Thyroid gland (tissue), 4 donors: ENCODE measurements around the gene ZNF598. TPM values are rescaled to one million over a fixed set of nuclear protein-coding genes. Genes with fewer than 3 reads are reported as not detected.

Source experiments
- DNase-seq, 2 donors: peaks; one replicate each; pipeline ENCODE4 v3.0.0-alpha.2; 2019
- H3K27ac ChIP-seq, 3 donors: fragments of 200-600 bp; sonication (generic); 1 replicate in 2 of 3; 2 replicates in 1 of 3; pipeline ENCODE4 v1.5.1; 2016 to 2019; ENCODE audit warnings: mild to moderate bottlenecking in 1 of 3, moderate library complexity in 1 of 3
- H3K27me3 ChIP-seq: fragments of 200-600 bp; sonication (generic); one replicate; pipeline ENCODE4 v1.5.1; 2019
- H3K36me3 ChIP-seq, 2 donors: fragments of 200-600 bp; sonication (generic); one replicate each; pipeline ENCODE4 v1.5.1; 2016 to 2019
- H3K4me1 ChIP-seq, 2 donors: fragments of 200-600 bp; sonication (generic); one replicate each; pipeline ENCODE4 v1.5.1; 2017 to 2019
- H3K4me3 ChIP-seq, 3 donors: fragments of 200-600 bp; sonication (generic); replicated peaks in 1 of 3; 1 replicate in 2 of 3; 2 replicates in 1 of 3; pipeline ENCODE4 v1.5.1; 2016; ENCODE audit warnings: mild to moderate bottlenecking in 1 of 3
- H3K9me3 ChIP-seq: fragments of 200-600 bp; sonication (generic); one replicate; pipeline ENCODE4 v1.5.1; 2017
- POLR2A ChIP-seq, 2 donors: fragments of 450-650 bp; IDR thresholded peaks; one replicate each; pipeline ENCODE4 v1.6.1; 2017; ENCODE audit warnings: antibody characterized with exemption in 2 of 2, mild to moderate bottlenecking in 2 of 2, moderate library complexity in 1 of 2
- WGBS, 2 donors: methylation state at CpG; one replicate each; pipeline ENCODE4 v1.1.5; 2017; 5-methylcytosine and 5-hydroxymethylcytosine counted together
- intact Hi-C: fragments of 100-400 bp; cut with DNase I; formaldehyde crosslinking; loops from one replicate; pipeline ENCODE4 v1.15.1; 2023
- small RNA-seq: library from RNA; depleted of rRNA; stranded (forward); fragments of <200 nt; gene quantifications from one replicate; pipeline ENCODE3, GENCODE V24; 2016
- total RNA-seq, 4 donors: library from RNA; depleted of rRNA; stranded (reverse); fragments of >200 nt; gene quantifications; one replicate each; pipeline ENCODE4 v1.2.3, GENCODE V29; 2016
- TF ChIP-seq, protein P1 (sequence below), 6 experiments: fragments of 200-600 bp in 3 of 6; fragments of 450-650 bp in 3 of 6; sonication (generic) in 3 of 6; IDR thresholded peaks; one replicate each; pipeline ENCODE4 v1.5.1; 2016 to 2019; ENCODE audit warnings: antibody characterized with exemption in 6 of 6, mild to moderate bottlenecking in 2 of 6, inconsistent platforms in 1 of 6, moderate library complexity in 1 of 6

Gene ZNF598
- total RNA-seq, 4 donors from 2014 or later, result 19.0 to 38.4 (median 27.4) TPM

DNA sequence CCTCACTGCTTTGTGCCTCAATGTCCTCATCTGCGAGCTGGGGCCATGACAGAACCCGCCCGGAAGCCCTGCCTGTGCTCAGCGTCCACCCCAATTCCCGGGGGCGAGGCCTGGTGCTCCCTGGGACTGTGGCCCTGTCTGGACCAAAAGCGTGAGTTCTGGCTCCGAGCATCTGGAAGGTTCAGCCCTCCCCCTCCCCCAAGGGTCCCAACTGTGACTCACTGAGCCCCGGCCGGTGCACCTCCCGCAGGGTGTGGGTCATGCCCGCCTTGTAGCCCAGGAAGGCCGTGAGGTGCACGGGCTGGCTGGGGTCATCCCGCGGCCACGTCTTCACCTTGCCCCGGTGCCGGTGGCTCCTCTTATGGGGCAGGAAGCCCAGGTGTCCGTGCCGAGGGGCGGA, 55.9 kb downstream of the ZNF598 start:
- H3K27ac ChIP-seq, result no peak overlapping the region
- TF ChIP-seq, protein P1, sequence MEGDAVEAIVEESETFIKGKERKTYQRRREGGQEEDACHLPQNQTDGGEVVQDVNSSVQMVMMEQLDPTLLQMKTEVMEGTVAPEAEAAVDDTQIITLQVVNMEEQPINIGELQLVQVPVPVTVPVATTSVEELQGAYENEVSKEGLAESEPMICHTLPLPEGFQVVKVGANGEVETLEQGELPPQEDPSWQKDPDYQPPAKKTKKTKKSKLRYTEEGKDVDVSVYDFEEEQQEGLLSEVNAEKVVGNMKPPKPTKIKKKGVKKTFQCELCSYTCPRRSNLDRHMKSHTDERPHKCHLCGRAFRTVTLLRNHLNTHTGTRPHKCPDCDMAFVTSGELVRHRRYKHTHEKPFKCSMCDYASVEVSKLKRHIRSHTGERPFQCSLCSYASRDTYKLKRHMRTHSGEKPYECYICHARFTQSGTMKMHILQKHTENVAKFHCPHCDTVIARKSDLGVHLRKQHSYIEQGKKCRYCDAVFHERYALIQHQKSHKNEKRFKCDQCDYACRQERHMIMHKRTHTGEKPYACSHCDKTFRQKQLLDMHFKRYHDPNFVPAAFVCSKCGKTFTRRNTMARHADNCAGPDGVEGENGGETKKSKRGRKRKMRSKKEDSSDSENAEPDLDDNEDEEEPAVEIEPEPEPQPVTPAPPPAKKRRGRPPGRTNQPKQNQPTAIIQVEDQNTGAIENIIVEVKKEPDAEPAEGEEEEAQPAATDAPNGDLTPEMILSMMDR (IDR thresholded peaks at IDR 0.05), result no peak
- TF ChIP-seq POLR2A (IDR thresholded peaks at IDR 0.05), result no peak
- H3K4me1 ChIP-seq, result peaks cover 0 to 1% of the 10 kb centered on the region in 2 donors
- no peak for DNase-seq
- intact Hi-C loops, result no loop called here
- H3K36me3 ChIP-seq, result no peaks in the 10 kb centered on the region
- H3K4me3 ChIP-seq, result no peak overlapping the region
- H3K27me3 ChIP-seq, result no peaks in the 10 kb centered on the region
- H3K9me3 ChIP-seq, result no peaks in the 10 kb centered on the region
- WGBS, 2 donors, result 88 to 90% methylated on average over 13 to 15 of the region's 22 CpGs

DNA sequence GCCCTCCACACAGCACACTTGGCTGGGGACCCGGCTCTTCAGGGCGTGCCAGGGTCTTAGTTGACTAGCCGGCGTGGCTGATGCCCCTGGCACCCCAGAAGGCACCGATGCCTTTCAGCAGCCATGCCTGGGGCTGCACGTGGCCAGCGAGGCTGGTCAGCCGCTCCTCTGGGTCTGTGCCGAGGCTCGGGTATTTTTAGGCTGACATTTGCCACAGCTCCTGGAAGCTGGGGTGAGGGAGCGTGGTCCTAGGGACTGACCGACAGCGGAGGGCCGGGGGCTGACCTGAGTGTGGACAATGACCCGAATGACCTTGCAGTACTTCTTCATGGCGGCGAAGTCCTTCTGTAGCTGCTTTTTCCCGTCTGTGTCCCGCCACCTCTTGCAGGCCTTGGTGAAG, 59.1 kb downstream of the ZNF598 start:
- 89 to 95% methylated on average over 10 to 19 of the region's 19 CpGs for WGBS, 2 donors
- H3K4me1 ChIP-seq, result no peaks in the 10 kb centered on the region

DNA sequence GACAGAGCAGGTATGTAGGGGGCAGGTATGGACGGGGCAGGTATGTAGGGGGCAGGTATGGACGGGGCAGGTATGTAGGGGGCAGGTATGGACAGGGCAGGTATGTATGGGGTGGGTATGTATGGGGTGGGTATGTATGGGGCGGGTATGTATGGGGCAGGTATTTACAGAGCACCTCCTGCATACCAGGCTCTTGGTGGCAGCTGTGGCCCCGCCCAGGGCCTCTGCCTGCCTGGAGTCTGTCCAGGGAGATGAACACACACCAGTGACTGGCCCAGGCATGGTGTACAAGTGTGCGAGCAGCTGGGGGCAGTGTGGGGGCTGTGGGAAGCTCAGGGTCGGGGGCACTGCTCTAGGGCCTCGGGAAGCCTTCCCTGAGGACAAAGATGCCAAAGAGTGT, 59.6 kb downstream of the ZNF598 start:
- no peak overlapping the region for H3K4me3 ChIP-seq
- DNase-seq, result no peak
- TF ChIP-seq POLR2A (IDR thresholded peaks at IDR 0.05), result no peak
- TF ChIP-seq, protein P1 (IDR thresholded peaks at IDR 0.05), result no peak
- H3K36me3 ChIP-seq, result no peaks in the 10 kb centered on the region
- no peaks in the 10 kb centered on the region for H3K9me3 ChIP-seq
- intact Hi-C loops, result no loop called here
- H3K27ac ChIP-seq, result no peak overlapping the region
- no peaks in the 10 kb centered on the region for H3K4me1 ChIP-seq
- WGBS, 2 donors, result 64 to 72% methylated on average over 7 of the region's 7 CpGs
- H3K27me3 ChIP-seq, result no peaks in the 10 kb centered on the region

More for the DNA sequence above, 59.1 kb downstream of the ZNF598 start:
- intact Hi-C loops, result no loop called here
- Histone ChIP-seq H3K36me3 (no peaks in the 10 kb centered on the region), H3K4me3 (no peak overlapping the region), H3K27ac (no peak overlapping the region), H3K9me3 (no peaks in the 10 kb centered on the region), H3K27me3 (no peaks in the 10 kb centered on the region)
- no peak for DNase-seq
- TF ChIP-seq, protein P1 (IDR thresholded peaks at IDR 0.05), result no peak
- TF ChIP-seq POLR2A (IDR thresholded peaks at IDR 0.05), result no peak

DNA sequence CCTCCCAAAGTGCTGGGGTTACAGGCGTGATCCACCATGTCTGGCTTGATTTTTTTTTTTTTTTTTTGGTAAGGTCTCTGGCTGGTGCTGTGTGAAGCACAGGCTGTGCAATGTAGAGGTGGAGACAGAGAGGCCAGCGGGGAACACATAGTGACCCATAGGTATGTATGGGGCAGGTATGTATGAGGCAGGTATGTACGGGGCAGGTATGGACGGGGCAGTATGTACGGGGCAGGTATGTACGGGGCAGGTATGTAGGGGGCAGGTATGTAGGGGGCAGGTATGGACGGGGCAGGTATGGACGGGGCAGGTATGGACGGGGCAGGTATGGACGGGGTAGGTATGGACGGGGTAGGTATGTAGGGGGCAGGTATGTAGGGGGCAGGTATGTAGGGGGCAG, 60.1 kb downstream of the ZNF598 start:
- intact Hi-C loops, result no loop called here
- H3K27me3 ChIP-seq, result no peaks in the 10 kb centered on the region
- TF ChIP-seq, protein P1 (IDR thresholded peaks at IDR 0.05), result no peak
- no peak for TF ChIP-seq POLR2A (IDR thresholded peaks at IDR 0.05)
- no peak overlapping the region for H3K4me3 ChIP-seq
- H3K9me3 ChIP-seq, result no peaks in the 10 kb centered on the region
- H3K36me3 ChIP-seq, result no peaks in the 10 kb centered on the region
- no peaks in the 10 kb centered on the region for H3K4me1 ChIP-seq
- no peak for DNase-seq
- 90 to 93% methylated on average over 11 of the region's 11 CpGs for WGBS, 2 donors
- no peak overlapping the region for H3K27ac ChIP-seq

Small RNA genes lying within 50 kb of the gene (small RNA-seq; reads per million reads assigned to genes)
- not detected for gene AC005363.2
- not detected for gene RN7SL219P
- gene SNORA10, result not detected
- not detected for gene SNORA64

Other genes starting within 250 kb of the ZNF598 start
- 100 to 1,000 TPM in 2 of 4 donors, 10 to 100 TPM in 2; 43.7 to 173 (median 103) TPM for gene NME3, start 238.3 kb downstream of the ZNF598 start, total RNA-seq
- gene EME2, start 237.0 kb downstream of the ZNF598 start, total RNA-seq, result 10 to 100 TPM; 12.8 to 31.8 (median 22.0) TPM
- gene MRPS34, start 236.7 kb downstream of the ZNF598 start, total RNA-seq, result 100 to 1,000 TPM in 1 of 4 donors, 10 to 100 TPM in 3; 67.3 to 146 (median 98.1) TPM
- gene SPSB3, start 227.2 kb downstream of the ZNF598 start, total RNA-seq, result 10 to 100 TPM; 52.2 to 87.3 (median 68.5) TPM
- 100 to 1,000 TPM in 3 of 4 donors, 10 to 100 TPM in 1; 47.3 to 122 (median 106) TPM for gene NUBP2, start 226.9 kb downstream of the ZNF598 start, total RNA-seq
- 1 to 10 TPM in 3 of 4 donors, under 1 TPM in 1; 0.13 to 4.2 (median 1.8) TPM for gene IGFALS, start 216.1 kb downstream of the ZNF598 start, total RNA-seq
- gene HAGH, start 183.0 kb downstream of the ZNF598 start, total RNA-seq, result 100 to 1,000 TPM in 3 of 4 donors, 10 to 100 TPM in 1; 91.7 to 150 (median 119) TPM
- gene FAHD1, start 182.6 kb downstream of the ZNF598 start, total RNA-seq, result 10 to 100 TPM; 40.9 to 52.5 (median 45.0) TPM
- under 1 TPM in 1 of 4 donors, not detected in 3; 0.13 TPM for gene MEIOB, start 137.7 kb downstream of the ZNF598 start, total RNA-seq
- under 1 TPM in 1 of 4 donors, not detected in 3; 0.54 TPM for gene HS3ST6, start 91.4 kb downstream of the ZNF598 start, total RNA-seq
- 10 to 100 TPM in 2 of 4 donors, 1 to 10 TPM in 2; 5.0 to 43.7 (median 12.4) TPM for gene MSRB1, start 66.6 kb downstream of the ZNF598 start, total RNA-seq
- not detected for gene RPL3L, start 55.1 kb downstream of the ZNF598 start, total RNA-seq
- 100 to 1,000 TPM; 174 to 325 (median 284) TPM for gene NDUFB10, start 50.3 kb downstream of the ZNF598 start, total RNA-seq
- 1,000 to 10,000 TPM in 3 of 4 donors, 100 to 1,000 TPM in 1; 976 to 2,244 (median 1,167) TPM for gene RPS2, start 45.0 kb downstream of the ZNF598 start, total RNA-seq
- not detected for gene RNF151, start 43.0 kb downstream of the ZNF598 start, total RNA-seq
- gene TBL3, start 37.8 kb downstream of the ZNF598 start, total RNA-seq, result 10 to 100 TPM; 34.4 to 91.8 (median 53.7) TPM
- not detected for gene NOXO1, start 28.4 kb downstream of the ZNF598 start, total RNA-seq
- 10 to 100 TPM in 3 of 4 donors, 1 to 10 TPM in 1; 7.8 to 37.2 (median 22.3) TPM for gene GFER, start 25.6 kb downstream of the ZNF598 start, total RNA-seq
- not detected for gene SYNGR3, start 19.9 kb downstream of the ZNF598 start, total RNA-seq
- under 1 TPM in 2 of 4 donors, not detected in 2; 0.54 to 0.63 TPM for gene NPW, start 10.0 kb upstream of the ZNF598 start, total RNA-seq
- gene NHERF2, start 17.1 kb upstream of the ZNF598 start, total RNA-seq, result 100 to 1,000 TPM in 1 of 4 donors, 10 to 100 TPM in 3; 73.8 to 146 (median 81.6) TPM
- gene NTHL1, start 38.0 kb upstream of the ZNF598 start, total RNA-seq, result 10 to 100 TPM in 3 of 4 donors, 1 to 10 TPM in 1; 6.1 to 38.7 (median 25.0) TPM
- gene TSC2, start 38.2 kb upstream of the ZNF598 start, total RNA-seq, result 100 to 1,000 TPM; 101 to 148 (median 109) TPM
- 100 to 1,000 TPM in 1 of 4 donors, 10 to 100 TPM in 3; 66.9 to 153 (median 87.7) TPM for gene PKD1, start 126.1 kb upstream of the ZNF598 start, total RNA-seq
- gene RAB26, start 138.8 kb upstream of the ZNF598 start, total RNA-seq, result 1 to 10 TPM in 1 of 4 donors, under 1 TPM in 2, not detected in 1; 0.40 to 1.6 (median 0.89) TPM
- 10 to 100 TPM; 27.7 to 51.9 (median 41.5) TPM for gene TRAF7, start 146.0 kb upstream of the ZNF598 start, total RNA-seq
- gene CASKIN1, start 186.8 kb upstream of the ZNF598 start, total RNA-seq, result 1 to 10 TPM in 1 of 4 donors, under 1 TPM in 3; 0.13 to 1.2 (median 0.40) TPM
- gene MLST8, start 195.6 kb upstream of the ZNF598 start, total RNA-seq, result 10 to 100 TPM; 61.0 to 95.6 (median 63.1) TPM
- 10 to 100 TPM in 2 of 4 donors, 1 to 10 TPM in 2; 3.8 to 44.6 (median 12.0) TPM for gene BRICD5, start 201.0 kb upstream of the ZNF598 start, total RNA-seq
- gene PGP, start 205.0 kb upstream of the ZNF598 start, total RNA-seq, result 10 to 100 TPM; 13.4 to 44.0 (median 28.8) TPM
- 10 to 100 TPM; 35.3 to 55.7 (median 41.3) TPM for gene E4F1, start 213.8 kb upstream of the ZNF598 start, total RNA-seq
- 1 to 10 TPM in 3 of 4 donors, under 1 TPM in 1; 0.88 to 4.5 (median 1.4) TPM for gene DNASE1L2, start 226.6 kb upstream of the ZNF598 start, total RNA-seq
- gene ECI1, start 241.8 kb upstream of the ZNF598 start, total RNA-seq, result 100 to 1,000 TPM; 104 to 208 (median 169) TPM